Activated CD4-positive, CD25-positive, alpha-beta regulatory T cell treated with anti-CD3 and anti-CD28 coated beads, Interleukin-2, amount 50 U/mL, for 24 hours (primary cell): ENCODE data around the gene OR2T1.
"Not testable (repeated sequence)": the region's sequence is repeated elsewhere in the genome, so short reads cannot be mapped to it uniquely, and the experiment has no call there.

Experiments
- ATAC-seq, 2 donors: fragments of 150-1000 bp; cut with Tn5 transposase; one replicate each; pipeline ENCODE4 v1.10.0; 2021; ENCODE audit warnings: mild to moderate bottlenecking in 1 of 2, moderate library complexity in 1 of 2

OR2T1 gene

GRCh38 chr1:248436303-248436702, 33.5 kb downstream of the OR2T1 start:
- not testable (repeated sequence) for ATAC-seq

- ATAC-seq, result not testable (repeated sequence)
These were observed 35.8 kb downstream of the OR2T1 start for GRCh38 chr1:248438668-248439067.

- not testable (repeated sequence) for ATAC-seq
These were observed 36.4 kb downstream of the OR2T1 start for GRCh38 chr1:248439283-248439682.

GRCh38 chr1:248442500-248443277, 39.8 kb downstream of the OR2T1 start:
- not testable (repeated sequence) for ATAC-seq

GRCh38 chr1:248444603-248445002, 41.8 kb downstream of the OR2T1 start:
- not testable (repeated sequence) for ATAC-seq

- ATAC-seq, result not testable (repeated sequence)
These were observed 42.6 kb downstream of the OR2T1 start, which contains the start of gene OR2T2 for GRCh38 chr1:248445399-248445798. Gene OR2T2 (plus strand): TSS chr1:248445637. CDS start chr1:248452798, 7,161 bp downstream.

- peak in 1 of 2 donors; percentile 38 for ATAC-seq
These were observed 45.7 kb downstream of the OR2T1 start for GRCh38 chr1:248448409-248449074.

- ATAC-seq, result not testable (repeated sequence)
These were observed 47.1 kb downstream of the OR2T1 start for GRCh38 chr1:248449821-248450465.

- not testable (repeated sequence) for ATAC-seq
These were observed 47.8 kb downstream of the OR2T1 start for GRCh38 chr1:248450466-248451145.

GRCh38 chr1:248453619-248454018, 50.8 kb downstream of the OR2T1 start:
- not testable (repeated sequence) for ATAC-seq

- ATAC-seq, result not testable (repeated sequence)
These were observed 52.2 kb downstream of the OR2T1 start for GRCh38 chr1:248455045-248455444.

GRCh38 chr1:248456635-248457034, 53.8 kb downstream of the OR2T1 start:
- ATAC-seq, result not testable (repeated sequence)
